ENCODE measurements around the gene PCDHA8.

DNA sequence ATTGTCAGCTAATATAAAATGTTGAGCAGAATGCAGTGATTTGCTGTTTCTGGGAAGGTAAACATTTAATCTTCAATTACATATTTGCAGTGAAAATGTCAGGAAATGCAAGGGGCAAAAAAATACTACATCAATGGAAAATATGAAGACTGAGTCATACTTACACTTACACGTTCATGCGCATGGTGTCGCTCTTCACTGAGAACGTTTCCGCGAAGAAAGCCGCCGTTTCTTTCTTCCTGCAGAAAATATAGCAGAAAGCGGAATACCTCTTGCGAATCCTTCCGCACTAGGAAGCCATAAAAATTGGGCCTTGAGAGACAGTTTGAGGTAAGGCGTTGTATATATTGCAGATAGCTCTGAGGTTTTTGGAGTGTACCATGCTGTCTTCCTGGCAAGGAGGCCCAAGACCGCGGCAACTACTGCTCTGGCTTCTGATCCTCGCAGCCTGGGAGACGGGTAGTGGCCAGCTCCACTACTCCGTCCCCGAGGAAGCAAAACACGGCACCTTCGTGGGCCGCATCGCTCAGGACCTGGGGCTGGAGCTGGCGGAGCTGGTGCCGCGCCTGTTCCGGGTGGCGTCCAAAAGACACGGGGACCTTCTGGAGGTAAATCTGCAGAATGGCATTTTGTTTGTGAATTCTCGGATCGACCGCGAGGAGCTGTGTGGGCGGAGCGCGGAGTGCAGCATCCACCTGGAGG lies 41.1 kb downstream of the PCDHA8 start, which contains the start of gene PCDHA13:
- TF ChIP-seq SIN3A (IDR thresholded peaks at IDR 0.05; ENCODE audit: borderline replicate concordance, insufficient read depth, low read depth, low read length) (no peak), TCF7L2 (IDR thresholded peaks at IDR 0.05; ENCODE audit: low read depth, low read length) (no peak)
- TF ChIP-seq, protein P1, sequence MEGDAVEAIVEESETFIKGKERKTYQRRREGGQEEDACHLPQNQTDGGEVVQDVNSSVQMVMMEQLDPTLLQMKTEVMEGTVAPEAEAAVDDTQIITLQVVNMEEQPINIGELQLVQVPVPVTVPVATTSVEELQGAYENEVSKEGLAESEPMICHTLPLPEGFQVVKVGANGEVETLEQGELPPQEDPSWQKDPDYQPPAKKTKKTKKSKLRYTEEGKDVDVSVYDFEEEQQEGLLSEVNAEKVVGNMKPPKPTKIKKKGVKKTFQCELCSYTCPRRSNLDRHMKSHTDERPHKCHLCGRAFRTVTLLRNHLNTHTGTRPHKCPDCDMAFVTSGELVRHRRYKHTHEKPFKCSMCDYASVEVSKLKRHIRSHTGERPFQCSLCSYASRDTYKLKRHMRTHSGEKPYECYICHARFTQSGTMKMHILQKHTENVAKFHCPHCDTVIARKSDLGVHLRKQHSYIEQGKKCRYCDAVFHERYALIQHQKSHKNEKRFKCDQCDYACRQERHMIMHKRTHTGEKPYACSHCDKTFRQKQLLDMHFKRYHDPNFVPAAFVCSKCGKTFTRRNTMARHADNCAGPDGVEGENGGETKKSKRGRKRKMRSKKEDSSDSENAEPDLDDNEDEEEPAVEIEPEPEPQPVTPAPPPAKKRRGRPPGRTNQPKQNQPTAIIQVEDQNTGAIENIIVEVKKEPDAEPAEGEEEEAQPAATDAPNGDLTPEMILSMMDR (IDR thresholded peaks at IDR 0.05), result no peak
